K562 (cell line): ENCODE results near the gene RPS6KA4. TPM values are rescaled to one million over a fixed set of nuclear protein-coding genes. Genes with fewer than 3 reads are reported as not detected.
A peak's percentile ranks its signal among the peaks of the same experiment; 100 is the strongest.

ENCODE experiments used
- CREBBP ChIP-seq: IDR thresholded peaks from one replicate; pipeline ENCODE4 v1.6.1; 2012; ENCODE audit warnings: low read depth, mild to moderate bottlenecking, control low read depth, inconsistent platforms, low read length
- DDX20 ChIP-seq: fragments of 450-650 bp; IDR thresholded peaks from 2 replicates; pipeline ENCODE4 v1.6.1; 2016; ENCODE audit warnings: missing genetic modification characterization, low read depth, mild to moderate bottlenecking, missing compliant biosample characterization, moderate library complexity
- GABPB2 ChIP-seq: fragments of 250-450 bp; sonication (Bioruptor Pico); conservative IDR thresholded peaks from 2 replicates; pipeline ENCODE4 v1.5.1; 2021; ENCODE audit warnings: mild to moderate bottlenecking
- HDAC3 ChIP-seq: fragments of 450-650 bp; IDR thresholded peaks from 2 replicates; pipeline ENCODE4 v1.6.1; 2018; ENCODE audit warnings: borderline replicate concordance, mild to moderate bottlenecking, moderate library complexity; ENCODE audit not compliant: partially characterized antibody
- IRF1 ChIP-seq: sonication (generic); formaldehyde crosslinking; IDR thresholded peaks from 2 replicates; pipeline ENCODE4 v1.8.0; 2022; ENCODE audit warnings: missing genetic modification reagents, mild to moderate bottlenecking, borderline replicate concordance
- KAT2B ChIP-seq: IDR thresholded peaks from one replicate; pipeline ENCODE4 v1.6.1; 2012; ENCODE audit warnings: low read depth, mild to moderate bottlenecking, control low read depth, inconsistent platforms, low read length, moderate library complexity
- MITF ChIP-seq: IDR thresholded peaks from 2 replicates; pipeline ENCODE4 v1.6.1; 2014; ENCODE audit warnings: antibody characterized with exemption
- PCBP2 ChIP-seq: fragments of 200-400 bp; formaldehyde crosslinking; IDR thresholded peaks from 2 replicates; pipeline ENCODE4 v1.6.1; 2018; ENCODE audit warnings: low read length, low read depth, mild to moderate bottlenecking, moderate library complexity; ENCODE audit not compliant: poor library complexity, severe bottlenecking
- SMAD4 ChIP-seq: fragments of 250-450 bp; sonication (Bioruptor Pico); conservative IDR thresholded peaks from 2 replicates; pipeline ENCODE4 v1.8.0; 2021; ENCODE audit warnings: inconsistent platforms, mild to moderate bottlenecking, moderate library complexity
- THRAP3 ChIP-seq: fragments of 450-650 bp; IDR thresholded peaks from 2 replicates; pipeline ENCODE4 v1.6.1; 2016; ENCODE audit warnings: mild to moderate bottlenecking, inconsistent platforms, borderline replicate concordance
- TRIM28 ChIP-seq: fragments of 450-650 bp; IDR thresholded peaks from 2 replicates; pipeline ENCODE4 v1.6.1; 2017
- ZNF318 ChIP-seq, 2 experiments: fragments of 450-650 bp; IDR thresholded peaks; 2 replicates each; pipeline ENCODE4 v1.6.1; 2016; ENCODE audit warnings: mild to moderate bottlenecking in 2 of 2, borderline replicate concordance in 1 of 2, low read depth in 1 of 2, moderate library complexity in 1 of 2
- ZNF395 ChIP-seq: fragments of 200-800 bp; sonication (Bioruptor generic); IDR thresholded peaks from 2 replicates; pipeline ENCODE4 v1.6.1; 2017; ENCODE audit warnings: missing genetic modification characterization, missing compliant biosample characterization
- ZNF785 ChIP-seq: fragments of 250-450 bp; sonication (Bioruptor Pico); IDR thresholded peaks from 2 replicates; pipeline ENCODE4 v1.4.0; 2020; ENCODE audit warnings: mild to moderate bottlenecking
- polyA plus RNA-seq, 8 experiments: library from polyadenylated mRNA; depleted of rRNA in 4 of 8; stranded (reverse) in 5 of 8; unstranded in 3 of 8; fragments of >200 nt; fragmentation: Nextera tagmentation in 2 of 8; fragmentation: Illumina TruSeq in 1 of 8; extraction: Ambion mirVana in 2 of 8; extraction: Trizol in 1 of 8; gene quantifications; 2 replicates each; pipeline versions ENCODE4 v1.2.1 to v1.2.3, GENCODE V29; 2011 to 2014; ENCODE audit warnings: inconsistent platforms in 1 of 8, missing spikeins in 1 of 8
- total RNA-seq, 7 experiments: library from RNA; depleted of rRNA in 6 of 7; stranded (reverse); fragments of >200 nt in 6 of 7; fragmentation: Illumina TruSeq in 2 of 7; extraction: Trizol in 2 of 7; gene quantifications; 2 replicates each; pipeline versions ENCODE4 v1.2.1 to v1.2.3, GENCODE V29; 2011 to 2021; ENCODE audit warnings: low replicate concordance in 1 of 7

Gene RPS6KA4
- total and polyA plus RNA-seq, 9 of the 15 experiments (the other 6 are each of a cell fraction or from before 2014, with no cell fraction given), result 0.15 to 23.8 (median 9.8) TPM

- peak; percentile 90 for TF ChIP-seq THRAP3
- TF ChIP-seq ZNF785, result no peak
- no peak for TF ChIP-seq PCBP2
- no peak for TF ChIP-seq GABPB2
- peak; percentile 62; the same call in 1 of the 2 replicates for TF ChIP-seq ZNF395 (CRISPR knock-in tag)
- TF ChIP-seq MITF, result no peak
- no peak; the same call in 1 of the 2 replicates for TF ChIP-seq TRIM28
- TF ChIP-seq DDX20 (tag), result no peak
- TF ChIP-seq CREBBP, result no peak
- TF ChIP-seq HDAC3, result no peak
- no peak for TF ChIP-seq IRF1 (CRISPR knock-in tag)
- TF ChIP-seq KAT2B, result no peak
- peak; percentile 70 for TF ChIP-seq SMAD4 (CRISPR knock-in tag)
- peak in 1 of 2 experiments; percentile 81; a peak in 1 of 4 replicates for TF ChIP-seq ZNF318 (IDR thresholded peaks at IDR 0.05; ENCODE audit: borderline replicate concordance in 1 of 2, low read depth in 1 of 2)
These were observed 27.2 kb upstream of the RPS6KA4 start (continued) for GRCh38 chr11:64331569-64332371.
